MM.1S (cell line): Measurements from ENCODE around the gene TBL1XR1.

ENCODE experiments used
- DNase-seq: peaks from one replicate; pipeline ENCODE4 v3.0.0-alpha.2; 2015
- H2AFZ ChIP-seq: fragments of 300-600 bp; sonication (generic); 2 replicates; pipeline ENCODE4 v1.6.0; 2016; ENCODE audit warnings: antibody characterized with exemption, low read length
- H3F3A ChIP-seq: fragments of 300-600 bp; sonication (generic); 2 replicates; pipeline ENCODE4 v1.6.1; 2016; ENCODE audit warnings: mild to moderate bottlenecking, antibody characterized with exemption, low read length, moderate library complexity, mixed read lengths; ENCODE audit not compliant: insufficient read depth
- H3K27ac ChIP-seq: fragments of 300-600 bp; sonication (generic); 2 replicates; pipeline ENCODE4 v1.5.1; 2016; ENCODE audit warnings: mild to moderate bottlenecking, low read length
- H3K27me3 ChIP-seq: fragments of 300-600 bp; sonication (generic); replicated peaks from 2 replicates; pipeline ENCODE4 v1.6.0; 2016; ENCODE audit warnings: low read length; ENCODE audit not compliant: insufficient read depth
- H3K36me3 ChIP-seq: fragments of 300-600 bp; sonication (generic); replicated peaks from 2 replicates; pipeline ENCODE4 v1.6.1; 2016; ENCODE audit warnings: mild to moderate bottlenecking, low read length, mixed read lengths; ENCODE audit not compliant: insufficient read depth
- H3K4me1 ChIP-seq: fragments of 300-600 bp; sonication (generic); 2 replicates; pipeline ENCODE4 v1.6.1; 2016; ENCODE audit warnings: low read length, mixed read lengths
- H3K4me2 ChIP-seq: fragments of 300-600 bp; sonication (generic); 2 replicates; pipeline ENCODE4 v1.6.0; 2016; ENCODE audit warnings: low read depth, low read length
- H3K4me3 ChIP-seq: fragments of 300-600 bp; sonication (generic); 2 replicates; pipeline ENCODE4 v1.5.1; 2016; ENCODE audit warnings: low read length, mixed read lengths
- H3K79me2 ChIP-seq: fragments of 300-600 bp; sonication (generic); 2 replicates; pipeline ENCODE4 v1.6.1; 2016; ENCODE audit warnings: mixed run types, low read length, mixed read lengths
- H3K9ac ChIP-seq: fragments of 300-600 bp; sonication (generic); 2 replicates; pipeline ENCODE4 v1.6.1; 2016; ENCODE audit warnings: low read length, mixed read lengths
- H3K9me2 ChIP-seq: fragments of 300-600 bp; sonication (generic); replicated peaks from 2 replicates; pipeline ENCODE4 v1.6.1; 2016; ENCODE audit warnings: mild to moderate bottlenecking, low read length, mixed read lengths; ENCODE audit not compliant: insufficient read depth
- H3K9me3 ChIP-seq: fragments of 300-600 bp; sonication (generic); replicated peaks from 2 replicates; pipeline ENCODE4 v1.6.1; 2016; ENCODE audit warnings: mild to moderate bottlenecking, low read length, mixed read lengths; ENCODE audit not compliant: insufficient read depth
- H4K20me1 ChIP-seq: fragments of 300-600 bp; sonication (generic); 2 replicates; pipeline ENCODE4 v1.6.1; 2016; ENCODE audit warnings: mild to moderate bottlenecking, low read length, moderate library complexity, mixed read lengths; ENCODE audit not compliant: insufficient read depth
- EZH2 ChIP-seq: fragments of 300-600 bp; sonication (generic); optimal IDR thresholded peaks from 2 replicates; pipeline ENCODE3; 2017; ENCODE audit warnings: low read depth, mild to moderate bottlenecking, antibody characterized with exemption, low read length, mixed read lengths
- EZH2phosphoT487 ChIP-seq: fragments of 300-600 bp; sonication (generic); IDR thresholded peaks from 2 replicates; pipeline ENCODE4 v1.6.1; 2018; ENCODE audit warnings: antibody characterized with exemption, low read length
- TF ChIP-seq, protein P1 (sequence below): fragments of 300-600 bp; sonication (generic); IDR thresholded peaks from 2 replicates; pipeline ENCODE4 v1.5.1; 2016; ENCODE audit warnings: antibody characterized with exemption, low read length, mixed read lengths

TBL1XR1 gene

DNA sequence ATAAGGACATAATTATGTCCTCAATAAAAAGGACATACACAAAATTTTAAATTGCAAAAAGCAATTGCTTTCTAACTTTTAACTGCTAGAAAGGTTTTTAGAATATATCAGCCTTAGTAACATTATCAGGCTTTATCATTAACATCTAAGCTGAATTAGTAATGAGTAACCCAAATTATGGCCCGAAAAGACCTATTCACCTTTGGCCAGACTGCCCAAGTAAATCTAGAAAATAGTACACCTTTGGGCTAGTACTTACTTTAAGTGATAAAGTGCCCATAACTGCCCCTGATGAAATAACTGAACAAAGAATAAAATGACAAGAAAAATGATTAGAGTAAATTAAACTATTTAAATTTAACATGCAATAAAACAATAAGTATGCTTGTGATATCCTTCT, 117.2 kb downstream of the TBL1XR1 start:
- Histone ChIP-seq H3K9me2 (no peaks in the 10 kb centered on the region), H3K4me2 (no peak overlapping the region), H4K20me1 (peaks cover 63% of the 10 kb centered on the region), H3K79me2 (peaks cover 100% of the 10 kb centered on the region), H3K9ac (no peak overlapping the region), H2AFZ (no peak overlapping the region), H3K4me3 (no peak overlapping the region), H3K4me1 (peaks cover 6% of the 10 kb centered on the region), H3K27me3 (no peaks in the 10 kb centered on the region), H3K27ac (no peak overlapping the region), H3F3A (peaks cover 3% of the 10 kb centered on the region; the same call in 1 of the 2 replicates), H3K9me3 (no peaks in the 10 kb centered on the region), H3K36me3 (peaks cover 22% of the 10 kb centered on the region)
- no peak for DNase-seq
- TF ChIP-seq, protein P1, sequence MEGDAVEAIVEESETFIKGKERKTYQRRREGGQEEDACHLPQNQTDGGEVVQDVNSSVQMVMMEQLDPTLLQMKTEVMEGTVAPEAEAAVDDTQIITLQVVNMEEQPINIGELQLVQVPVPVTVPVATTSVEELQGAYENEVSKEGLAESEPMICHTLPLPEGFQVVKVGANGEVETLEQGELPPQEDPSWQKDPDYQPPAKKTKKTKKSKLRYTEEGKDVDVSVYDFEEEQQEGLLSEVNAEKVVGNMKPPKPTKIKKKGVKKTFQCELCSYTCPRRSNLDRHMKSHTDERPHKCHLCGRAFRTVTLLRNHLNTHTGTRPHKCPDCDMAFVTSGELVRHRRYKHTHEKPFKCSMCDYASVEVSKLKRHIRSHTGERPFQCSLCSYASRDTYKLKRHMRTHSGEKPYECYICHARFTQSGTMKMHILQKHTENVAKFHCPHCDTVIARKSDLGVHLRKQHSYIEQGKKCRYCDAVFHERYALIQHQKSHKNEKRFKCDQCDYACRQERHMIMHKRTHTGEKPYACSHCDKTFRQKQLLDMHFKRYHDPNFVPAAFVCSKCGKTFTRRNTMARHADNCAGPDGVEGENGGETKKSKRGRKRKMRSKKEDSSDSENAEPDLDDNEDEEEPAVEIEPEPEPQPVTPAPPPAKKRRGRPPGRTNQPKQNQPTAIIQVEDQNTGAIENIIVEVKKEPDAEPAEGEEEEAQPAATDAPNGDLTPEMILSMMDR, result no peak
- TF ChIP-seq EZH2 (no peak), EZH2phosphoT487 (no peak)

DNA sequence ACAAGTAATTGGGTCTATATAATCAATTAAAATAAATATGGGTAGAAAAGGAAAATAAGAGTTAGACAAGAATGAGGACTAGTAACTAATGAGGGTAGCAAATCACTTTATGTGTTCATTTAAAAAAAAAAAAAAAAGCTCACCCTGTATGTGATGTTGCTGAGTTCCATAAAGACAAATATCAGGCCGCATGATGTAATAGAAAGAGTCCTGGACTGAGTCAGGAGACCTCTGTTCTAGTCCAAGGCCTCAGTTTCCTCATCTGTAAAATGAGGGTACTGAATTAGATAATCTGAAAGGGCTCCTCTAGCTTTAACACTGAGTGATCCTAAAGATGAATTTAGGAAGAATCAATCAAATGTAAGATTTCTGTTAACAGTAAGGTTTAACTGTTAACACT, 117.6 kb downstream of the TBL1XR1 start:
- Histone ChIP-seq H3K9me3 (no peaks in the 10 kb centered on the region), H3K9me2 (no peaks in the 10 kb centered on the region), H3K27me3 (no peaks in the 10 kb centered on the region), H3K79me2 (peaks cover 100% of the 10 kb centered on the region), H3K36me3 (peaks cover 26% of the 10 kb centered on the region), H4K20me1 (peaks cover 61% of the 10 kb centered on the region), H3K9ac (no peak overlapping the region), H3K4me1 (peaks cover 1% of the 10 kb centered on the region; the same call in 1 of the 2 replicates), H3F3A (peaks cover 3% of the 10 kb centered on the region; the same call in 1 of the 2 replicates), H3K27ac (no peak overlapping the region), H3K4me2 (no peak overlapping the region), H3K4me3 (no peak overlapping the region), H2AFZ (no peak overlapping the region)
- DNase-seq, result no peak
- no peak for TF ChIP-seq EZH2
- no peak for TF ChIP-seq EZH2phosphoT487
- TF ChIP-seq, protein P1, result no peak

DNA sequence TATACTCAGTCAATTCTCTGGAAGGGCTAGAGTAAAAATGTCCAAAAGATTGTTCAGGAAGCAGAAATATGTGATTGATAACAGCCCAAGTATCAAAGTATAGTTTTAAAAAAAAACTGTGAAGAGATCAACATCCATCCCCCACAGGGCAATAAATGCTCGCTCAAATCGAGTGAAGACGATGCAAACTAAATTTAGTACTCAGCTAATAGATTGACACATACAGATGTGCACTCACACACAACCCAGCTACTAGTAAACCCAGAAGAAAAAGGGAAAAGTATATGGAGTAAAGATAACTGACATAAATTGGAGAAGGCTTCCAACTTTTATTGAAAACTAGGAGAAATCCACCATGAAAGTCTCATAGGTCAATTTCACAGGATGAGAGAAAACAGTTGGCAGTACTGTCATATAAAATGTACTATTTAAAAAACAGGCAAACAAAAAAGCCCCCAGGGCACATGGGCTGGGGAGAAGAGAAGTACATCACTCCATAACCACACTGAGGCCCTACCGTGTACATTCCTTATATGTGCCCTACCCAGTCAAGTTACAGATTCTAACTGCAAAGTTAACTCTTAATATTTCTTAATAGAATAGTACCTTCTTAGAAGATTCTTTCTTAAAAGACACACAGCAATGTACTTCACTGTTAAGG, 125.7 kb downstream of the TBL1XR1 start:
- Histone ChIP-seq H3K4me1 (peaks cover 7% of the 10 kb centered on the region), H3K4me3 (no peak overlapping the region), H3K4me2 (no peak overlapping the region), H3K79me2 (peaks cover 100% of the 10 kb centered on the region), H3K9me2 (no peaks in the 10 kb centered on the region), H2AFZ (no peak overlapping the region), H3K9ac (no peak overlapping the region), H3K27ac (no peak overlapping the region), H3K27me3 (no peaks in the 10 kb centered on the region), H3K36me3 (peaks cover 24% of the 10 kb centered on the region; the same call in 1 of the 2 replicates), H3K9me3 (no peaks in the 10 kb centered on the region), H4K20me1 (peaks cover 71% of the 10 kb centered on the region), H3F3A (0 out of 2 replicates have a peak, but pooled peaks cover 5% of the 10 kb centered on the region)
- TF ChIP-seq EZH2phosphoT487 (no peak), EZH2 (no peak)
- TF ChIP-seq, protein P1, result no peak
- DNase-seq, result no peak
